ENCODE measurements around the gene KDM3B.
"Not testable (repeated sequence)": the region's sequence is repeated elsewhere in the genome, so short reads cannot be mapped to it uniquely, and the experiment has no call there.

Gene KDM3B

GRCh38 chr5:138350563-138350890, 2.0 kb upstream of the KDM3B start:
- DNase-seq (ENCODE audit: low read depth, low spot score): no peak

- DNase-seq (ENCODE audit: low read depth, low spot score): peak; percentile 85
Observed at GRCh38 chr5:138351056-138351455, 1.4 kb upstream of the KDM3B start.

GRCh38 chr5:138351517-138351916, 968 bp upstream of the KDM3B start:
- no peak for DNase-seq (ENCODE audit: low read depth, low spot score)

GRCh38 chr5:138352722-138353559, 456 bp downstream of the KDM3B start:
- DNase-seq (ENCODE audit: low read depth, low spot score): peak; percentile 75

DNA sequence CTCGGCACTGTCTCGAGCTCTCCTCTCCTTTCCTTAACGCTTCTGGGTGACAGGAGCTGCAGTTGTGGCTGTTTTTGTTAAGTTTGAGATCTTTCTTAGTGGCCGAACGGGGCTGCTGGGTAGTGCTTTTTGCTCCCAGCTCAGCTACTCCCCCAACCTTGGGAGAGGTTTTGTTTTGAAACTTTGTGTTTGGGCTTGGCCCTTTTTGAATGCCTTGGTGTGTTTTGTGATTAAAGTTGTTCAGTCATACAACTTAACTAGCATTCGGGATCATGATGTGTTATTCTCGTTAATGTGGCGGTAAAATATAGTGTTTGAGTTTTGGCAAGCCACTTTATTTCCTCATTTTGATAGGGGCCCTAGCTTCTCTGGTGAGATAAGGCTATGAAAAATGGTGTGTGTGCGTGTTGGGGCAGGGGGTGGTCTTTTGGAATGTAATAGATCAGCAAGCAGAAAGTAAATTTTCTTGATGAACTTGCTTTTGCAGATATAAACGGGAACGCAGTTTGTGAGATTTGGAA, 1.1 kb downstream of the KDM3B start:
- no peak for DNase-seq (ENCODE audit: low read depth, low spot score)

DNA sequence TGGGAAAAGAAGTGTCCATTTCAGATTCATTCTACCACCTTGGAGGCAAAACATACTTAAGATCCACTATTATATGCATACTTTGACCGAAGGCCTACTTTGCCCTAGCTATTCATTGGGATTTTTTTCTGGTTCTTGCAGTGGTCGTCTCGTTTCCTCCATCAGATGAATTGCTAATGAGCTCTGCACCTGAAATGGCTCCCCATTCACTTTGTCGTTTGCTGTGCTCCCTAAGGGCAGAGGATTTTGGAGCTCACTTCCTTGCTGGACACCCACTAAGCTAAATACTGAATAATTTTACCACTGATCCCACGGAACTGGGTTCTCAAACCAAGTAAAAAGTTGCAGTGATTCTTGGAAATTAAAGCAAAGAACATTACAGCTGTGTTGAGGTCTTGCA, 1.9 kb downstream of the KDM3B start:
- no peak for DNase-seq (ENCODE audit: low read depth, low spot score)

GRCh38 chr5:138354926-138355378, 2.5 kb downstream of the KDM3B start:
- DNase-seq (ENCODE audit: low read depth, low spot score): peak; percentile 82

GRCh38 chr5:138359621-138360020, 7.1 kb downstream of the KDM3B start:
- no peak for DNase-seq (ENCODE audit: low read depth, low spot score)

GRCh38 chr5:138360941-138361452, 8.5 kb downstream of the KDM3B start:
- DNase-seq (ENCODE audit: low read depth, low spot score): no peak

- DNase-seq (ENCODE audit: low read depth, low spot score): no peak
Observed at GRCh38 chr5:138364576-138364975, 12.1 kb downstream of the KDM3B start.

DNA sequence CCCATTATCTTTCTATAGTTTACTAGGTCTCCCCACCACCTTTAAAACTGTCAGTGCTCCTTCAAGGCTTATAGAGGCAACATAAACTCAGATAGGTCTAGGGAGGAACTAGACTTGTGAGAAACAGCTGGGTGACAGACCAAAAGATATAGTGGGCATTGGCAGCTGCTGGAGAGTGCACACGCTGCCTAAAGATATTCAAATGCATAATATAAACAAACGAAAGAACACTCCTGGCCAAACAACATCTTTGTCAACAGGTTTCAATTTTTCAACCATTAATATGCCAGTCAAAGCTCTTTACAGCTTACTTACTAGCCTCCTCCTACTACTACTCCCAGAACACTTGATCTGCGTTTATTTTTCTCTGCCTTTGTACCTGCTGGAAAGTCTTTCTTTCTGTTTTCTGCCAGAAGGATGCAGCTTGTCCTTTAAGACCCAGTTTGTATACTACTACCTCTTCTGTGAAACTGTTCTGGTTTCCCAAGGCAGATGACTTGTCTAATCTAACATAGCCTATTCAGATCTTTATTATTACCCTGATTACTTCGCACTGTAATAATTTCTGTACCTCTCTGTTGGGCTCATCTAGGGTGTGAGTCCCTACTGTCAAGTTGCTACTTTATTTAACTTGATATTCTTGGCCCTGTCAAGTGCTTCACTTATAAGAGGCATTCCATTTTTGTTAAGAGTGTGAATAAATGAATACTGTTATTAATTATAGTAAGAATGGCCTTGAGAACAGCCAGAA, 14.3 kb downstream of the KDM3B start:
- no peak for DNase-seq (ENCODE audit: low read depth, low spot score)

- no peak for DNase-seq (ENCODE audit: low read depth, low spot score)
Observed at GRCh38 chr5:138369261-138369660, 16.8 kb downstream of the KDM3B start.

- DNase-seq (ENCODE audit: low read depth, low spot score): no peak
Observed at GRCh38 chr5:138369706-138370105, 17.2 kb downstream of the KDM3B start.

DNA sequence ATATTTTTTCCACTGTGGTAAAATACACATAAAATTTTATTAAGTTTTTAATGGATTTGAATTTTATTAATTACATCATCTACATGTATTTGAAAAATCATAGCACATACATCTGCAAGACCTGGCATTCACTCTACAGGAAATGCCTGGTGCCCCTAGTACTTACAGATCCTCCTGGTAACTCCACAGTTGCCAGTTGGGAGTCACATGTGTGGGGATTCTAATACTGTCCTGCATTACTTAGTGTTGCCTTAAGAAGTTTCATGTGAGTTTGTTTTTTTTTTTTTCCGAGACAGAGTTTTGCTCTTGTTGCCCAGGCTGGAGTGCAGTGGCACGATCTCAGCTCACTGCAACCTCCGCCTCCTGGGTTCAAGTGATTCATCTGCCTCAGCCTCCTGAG, 18.1 kb downstream of the KDM3B start:
- DNase-seq (ENCODE audit: low read depth, low spot score): no peak

DNA sequence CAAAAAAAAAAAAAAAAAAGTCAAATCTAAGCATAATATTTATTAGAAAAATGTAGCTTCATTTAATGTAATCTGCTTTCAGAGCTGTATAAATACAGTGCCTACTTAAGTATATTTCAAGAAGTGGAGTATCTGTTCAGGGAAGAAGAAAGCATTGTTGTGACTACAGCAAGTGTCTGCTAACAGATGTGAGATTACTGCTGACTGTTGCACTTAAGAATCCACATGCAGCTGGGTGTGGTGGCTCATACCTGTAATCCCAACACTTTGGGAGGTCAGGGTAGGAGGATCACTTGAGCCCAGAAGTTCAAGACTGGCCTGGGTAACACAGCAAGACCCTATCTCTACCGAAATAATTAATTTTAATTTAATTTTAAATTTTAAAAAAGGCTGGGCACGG, 19.0 kb downstream of the KDM3B start:
- DNase-seq (ENCODE audit: low read depth, low spot score): no peak

GRCh38 chr5:138372225-138372624, 19.7 kb downstream of the KDM3B start:
- DNase-seq (ENCODE audit: low read depth, low spot score): no peak

DNA sequence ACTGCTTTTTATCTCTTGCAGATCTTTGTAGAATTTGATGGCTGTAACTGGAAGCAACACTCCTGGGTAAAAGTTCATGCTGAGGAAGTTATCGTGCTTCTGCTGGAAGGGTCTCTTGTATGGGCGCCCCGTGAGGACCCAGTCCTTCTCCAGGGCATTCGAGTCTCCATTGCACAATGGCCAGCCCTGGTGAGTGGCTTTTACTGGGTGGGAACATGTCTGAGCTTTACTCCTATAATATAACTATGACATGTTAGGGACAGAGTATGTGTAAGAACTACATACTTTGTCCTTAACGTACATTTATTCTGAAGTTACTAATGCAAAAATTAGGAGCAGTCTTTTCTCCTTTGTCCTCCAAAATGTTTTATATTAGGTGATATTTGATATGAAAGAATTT, 20.2 kb downstream of the KDM3B start:
- no peak for DNase-seq (ENCODE audit: low read depth, low spot score)

DNA sequence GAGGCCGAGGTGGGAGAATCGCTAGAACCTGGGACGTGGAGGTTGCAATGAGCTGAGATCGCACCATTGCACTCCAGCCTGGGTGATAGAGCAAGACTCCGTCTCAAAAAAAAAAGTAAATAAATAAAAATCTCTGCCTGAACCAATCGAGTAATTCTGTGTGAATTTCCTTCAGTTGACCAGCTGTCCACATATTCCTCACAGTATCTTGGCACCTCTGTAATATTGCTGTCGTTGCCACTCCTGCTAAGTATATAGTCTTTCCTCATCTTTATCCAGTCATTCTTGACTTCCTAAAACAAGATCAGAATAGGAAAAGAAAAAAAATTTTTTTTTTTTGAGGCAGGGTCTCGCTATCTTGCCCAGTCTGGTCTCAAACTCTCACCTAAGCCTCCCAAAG, 29.9 kb downstream of the KDM3B start:
- DNase-seq (ENCODE audit: low read depth, low spot score): no peak

- peak; percentile 49 for DNase-seq (ENCODE audit: low read depth, low spot score)
Observed at GRCh38 chr5:138385660-138386059, 33.2 kb downstream of the KDM3B start.

- DNase-seq (ENCODE audit: low read depth, low spot score): peak; percentile 36
Observed at GRCh38 chr5:138386290-138386689, 33.8 kb downstream of the KDM3B start.

DNA sequence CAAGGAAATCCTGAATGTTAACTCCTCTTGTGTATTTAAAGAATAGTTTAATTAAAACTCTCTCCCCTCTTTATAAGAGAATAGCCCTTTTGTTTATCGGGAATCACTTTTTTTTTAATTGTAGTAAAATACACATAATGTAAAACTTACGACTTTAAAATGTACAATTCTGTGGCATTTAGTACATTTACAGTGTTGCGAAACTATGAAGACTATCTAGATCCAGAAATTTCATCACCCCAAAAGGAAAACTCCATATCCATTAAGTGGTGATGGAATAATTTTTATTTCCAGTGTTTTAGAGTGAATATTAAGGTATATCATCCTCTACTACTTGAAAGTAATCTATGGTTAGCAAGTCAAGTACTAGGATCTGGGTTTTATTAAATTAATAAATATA, 36.8 kb downstream of the KDM3B start:
- no peak for DNase-seq (ENCODE audit: low read depth, low spot score)

- not testable (repeated sequence) for DNase-seq (ENCODE audit: low read depth, low spot score)
Observed at GRCh38 chr5:138389911-138390310, 37.4 kb downstream of the KDM3B start.

Data from astrocyte of the hippocampus (primary cell).